DOHH2 (cell line): Measurements from ENCODE around the gene CUBN.

ENCODE experiments used
- EZH2phosphoT487 ChIP-seq: fragments of 200-600 bp; sonication (generic); IDR thresholded peaks from 2 replicates; pipeline ENCODE4 v1.6.1; 2017; ENCODE audit warnings: borderline replicate concordance, mild to moderate bottlenecking, antibody characterized with exemption, low read length, moderate library complexity, mixed read lengths
- TF ChIP-seq, protein P1 (sequence below): fragments of 200-600 bp; sonication (generic); IDR thresholded peaks from one replicate; pipeline ENCODE4 v1.5.1; 2014; ENCODE audit warnings: antibody characterized with exemption, mild to moderate bottlenecking, low read depth, low read length; ENCODE audit not compliant: poor library complexity, severe bottlenecking

DNA sequence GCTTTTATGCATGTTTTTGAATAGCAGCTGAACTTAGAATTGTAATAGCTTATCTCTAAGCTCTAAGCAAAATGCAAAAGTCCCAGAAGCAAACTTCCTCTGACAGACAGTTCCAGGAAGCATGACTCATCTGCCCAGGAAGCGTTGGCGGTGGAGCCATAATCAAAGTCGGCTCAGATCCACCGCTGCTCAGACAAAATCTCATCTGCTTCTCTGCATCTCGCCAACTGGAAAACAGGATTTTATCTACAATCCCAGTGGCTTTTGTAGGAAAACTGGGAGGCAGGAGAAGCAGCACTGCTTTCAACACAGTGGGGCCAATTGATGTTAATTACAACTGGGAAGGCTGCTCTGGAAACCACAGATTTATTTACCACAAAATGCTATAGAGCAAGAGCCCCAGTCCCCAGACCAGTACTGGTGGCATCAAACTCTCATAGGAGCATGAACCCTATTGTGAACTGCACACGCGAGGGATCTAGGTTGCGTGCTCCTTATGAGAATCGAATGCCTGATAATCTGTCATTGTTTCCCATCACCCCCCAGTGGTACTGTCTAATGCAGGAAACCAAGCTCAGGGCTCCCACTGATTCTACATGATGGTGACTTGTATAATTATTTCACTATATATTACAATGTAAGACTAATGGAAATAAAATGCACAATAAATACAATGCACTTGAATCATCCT is 99.9 kb downstream of the CUBN start:
- TF ChIP-seq, protein P1, sequence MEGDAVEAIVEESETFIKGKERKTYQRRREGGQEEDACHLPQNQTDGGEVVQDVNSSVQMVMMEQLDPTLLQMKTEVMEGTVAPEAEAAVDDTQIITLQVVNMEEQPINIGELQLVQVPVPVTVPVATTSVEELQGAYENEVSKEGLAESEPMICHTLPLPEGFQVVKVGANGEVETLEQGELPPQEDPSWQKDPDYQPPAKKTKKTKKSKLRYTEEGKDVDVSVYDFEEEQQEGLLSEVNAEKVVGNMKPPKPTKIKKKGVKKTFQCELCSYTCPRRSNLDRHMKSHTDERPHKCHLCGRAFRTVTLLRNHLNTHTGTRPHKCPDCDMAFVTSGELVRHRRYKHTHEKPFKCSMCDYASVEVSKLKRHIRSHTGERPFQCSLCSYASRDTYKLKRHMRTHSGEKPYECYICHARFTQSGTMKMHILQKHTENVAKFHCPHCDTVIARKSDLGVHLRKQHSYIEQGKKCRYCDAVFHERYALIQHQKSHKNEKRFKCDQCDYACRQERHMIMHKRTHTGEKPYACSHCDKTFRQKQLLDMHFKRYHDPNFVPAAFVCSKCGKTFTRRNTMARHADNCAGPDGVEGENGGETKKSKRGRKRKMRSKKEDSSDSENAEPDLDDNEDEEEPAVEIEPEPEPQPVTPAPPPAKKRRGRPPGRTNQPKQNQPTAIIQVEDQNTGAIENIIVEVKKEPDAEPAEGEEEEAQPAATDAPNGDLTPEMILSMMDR: no peak
- TF ChIP-seq EZH2phosphoT487: no peak
